KMS-11 (cell line): ENCODE data around the gene DIPK1A.

ENCODE experiments used
- H2AFZ ChIP-seq: fragments of 200-600 bp; sonication (generic); 2 replicates; pipeline ENCODE4 v1.6.1; 2016; ENCODE audit warnings: antibody characterized with exemption, mixed run types, low read depth
- H3K27ac ChIP-seq: fragments of 200-600 bp; sonication (generic); 2 replicates; pipeline ENCODE4 v1.6.1; 2016; ENCODE audit warnings: mild to moderate bottlenecking, mixed run types
- H3K27me3 ChIP-seq: fragments of 200-600 bp; sonication (generic); 2 replicates; pipeline ENCODE4 v1.6.1; 2017; ENCODE audit warnings: mild to moderate bottlenecking, low read depth, mixed run types, moderate library complexity; ENCODE audit not compliant: insufficient read depth
- H3K36me3 ChIP-seq: fragments of 200-600 bp; sonication (generic); 2 replicates; pipeline ENCODE4 v1.6.1; 2017; ENCODE audit warnings: mild to moderate bottlenecking, mixed run types; ENCODE audit not compliant: insufficient read depth
- H3K4me1 ChIP-seq: fragments of 200-600 bp; sonication (generic); 2 replicates; pipeline ENCODE4 v1.6.1; 2016; ENCODE audit warnings: mild to moderate bottlenecking, low read depth, mixed run types; ENCODE audit not compliant: poor library complexity, severe bottlenecking
- H3K4me2 ChIP-seq: fragments of 200-600 bp; sonication (generic); 2 replicates; pipeline ENCODE4 v1.7.0; 2016; ENCODE audit warnings: mild to moderate bottlenecking, mixed run types
- H3K4me3 ChIP-seq: fragments of 200-600 bp; sonication (generic); IDR thresholded peaks from 2 replicates; pipeline ENCODE4 v1.6.1; 2017; ENCODE audit warnings: low read depth, low read length, mixed read lengths; ENCODE audit not compliant: insufficient read depth
- H3K79me2 ChIP-seq: fragments of 200-600 bp; sonication (generic); 2 replicates; pipeline ENCODE4 v1.6.1; 2016; ENCODE audit warnings: low read depth, mixed run types; ENCODE audit not compliant: insufficient read depth
- H3K9ac ChIP-seq: fragments of 200-600 bp; sonication (generic); 2 replicates; pipeline ENCODE4 v1.6.1; 2016; ENCODE audit warnings: mild to moderate bottlenecking, mixed run types
- H4K20me1 ChIP-seq: fragments of 200-600 bp; sonication (generic); 2 replicates; pipeline ENCODE4 v1.6.1; 2016; ENCODE audit warnings: mild to moderate bottlenecking, mixed run types; ENCODE audit not compliant: insufficient read depth
- TF ChIP-seq, protein P1 (sequence below): fragments of 200-600 bp; sonication (generic); conservative IDR thresholded peaks from 2 replicates; pipeline ENCODE4 v1.6.1; 2017; ENCODE audit warnings: low read depth, mild to moderate bottlenecking, antibody characterized with exemption, low read length, moderate library complexity, mixed read lengths

Gene DIPK1A

DNA sequence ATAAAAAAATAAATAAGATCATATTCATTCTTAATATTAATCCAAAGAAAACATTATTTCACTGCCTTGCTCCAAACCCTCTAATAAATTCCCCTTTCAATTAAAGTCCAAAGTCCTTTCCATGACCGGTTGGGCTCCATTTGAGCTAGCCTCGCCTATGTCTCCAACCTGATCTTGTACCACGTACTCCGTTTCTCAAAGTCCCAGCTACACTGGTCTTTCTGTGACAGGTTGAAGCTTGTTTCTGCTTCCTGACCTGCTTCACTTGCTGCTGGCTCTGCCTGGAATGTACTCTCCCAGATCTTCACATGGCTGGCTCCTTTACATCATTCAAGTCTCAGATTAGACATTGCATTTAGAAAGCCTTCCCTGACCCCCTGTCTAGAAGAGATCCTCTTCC lies 113.1 kb downstream of the DIPK1A start:
- Histone ChIP-seq H3K36me3 (no peaks in the 10 kb centered on the region), H2AFZ (no peak overlapping the region), H3K27ac (no peak overlapping the region)

DNA sequence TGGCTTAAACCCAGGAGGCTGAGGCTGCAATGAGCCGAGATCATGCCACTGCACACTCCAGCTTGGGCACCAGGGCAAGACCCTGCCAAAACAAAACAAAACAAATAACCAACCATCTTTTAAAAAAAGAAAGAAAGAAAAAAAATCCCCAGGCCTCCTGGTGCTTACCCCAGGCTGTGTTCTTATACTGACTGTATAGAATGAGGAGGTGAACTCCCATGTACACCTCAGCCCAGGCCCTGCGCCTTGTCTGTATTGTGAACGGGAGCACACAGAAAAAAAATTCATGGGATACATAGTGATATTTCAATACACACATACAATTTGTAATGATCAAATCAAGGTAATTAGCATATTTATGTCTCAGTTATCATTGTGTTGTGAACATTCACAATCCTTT lies 115.4 kb downstream of the DIPK1A start:
- H3K4me3 ChIP-seq, result no peak overlapping the region

More for the DNA sequence above, 113.1 kb downstream of the DIPK1A start:
- H3K4me1 ChIP-seq, result peaks cover 11% of the 10 kb centered on the region
- H4K20me1 ChIP-seq, result no peaks in the 10 kb centered on the region
- no peak overlapping the region for H3K4me3 ChIP-seq
- TF ChIP-seq, protein P1, sequence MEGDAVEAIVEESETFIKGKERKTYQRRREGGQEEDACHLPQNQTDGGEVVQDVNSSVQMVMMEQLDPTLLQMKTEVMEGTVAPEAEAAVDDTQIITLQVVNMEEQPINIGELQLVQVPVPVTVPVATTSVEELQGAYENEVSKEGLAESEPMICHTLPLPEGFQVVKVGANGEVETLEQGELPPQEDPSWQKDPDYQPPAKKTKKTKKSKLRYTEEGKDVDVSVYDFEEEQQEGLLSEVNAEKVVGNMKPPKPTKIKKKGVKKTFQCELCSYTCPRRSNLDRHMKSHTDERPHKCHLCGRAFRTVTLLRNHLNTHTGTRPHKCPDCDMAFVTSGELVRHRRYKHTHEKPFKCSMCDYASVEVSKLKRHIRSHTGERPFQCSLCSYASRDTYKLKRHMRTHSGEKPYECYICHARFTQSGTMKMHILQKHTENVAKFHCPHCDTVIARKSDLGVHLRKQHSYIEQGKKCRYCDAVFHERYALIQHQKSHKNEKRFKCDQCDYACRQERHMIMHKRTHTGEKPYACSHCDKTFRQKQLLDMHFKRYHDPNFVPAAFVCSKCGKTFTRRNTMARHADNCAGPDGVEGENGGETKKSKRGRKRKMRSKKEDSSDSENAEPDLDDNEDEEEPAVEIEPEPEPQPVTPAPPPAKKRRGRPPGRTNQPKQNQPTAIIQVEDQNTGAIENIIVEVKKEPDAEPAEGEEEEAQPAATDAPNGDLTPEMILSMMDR, result no peak
- H3K9ac ChIP-seq, result no peak overlapping the region
- H3K4me2 ChIP-seq, result no peak overlapping the region
- no peaks in the 10 kb centered on the region for H3K27me3 ChIP-seq
- H3K79me2 ChIP-seq, result no peaks in the 10 kb centered on the region

DNA sequence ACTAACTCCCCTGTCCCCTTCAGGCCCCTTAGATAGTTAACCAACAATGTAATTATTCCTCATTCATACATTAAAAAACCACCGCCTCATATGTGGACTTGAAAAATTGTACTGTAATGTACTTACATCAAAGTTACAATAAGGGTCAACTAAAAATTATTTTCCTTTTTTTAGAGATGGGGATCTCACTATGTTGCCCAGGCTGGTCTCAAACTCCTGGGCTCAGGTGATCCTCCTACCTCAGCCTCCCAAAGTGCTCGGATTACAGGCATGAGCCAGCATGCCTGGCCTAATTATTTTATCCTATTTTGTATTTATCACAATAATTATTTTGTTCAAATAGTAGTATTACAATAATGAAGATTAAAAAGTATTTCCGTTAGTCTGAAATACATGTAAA lies 116.8 kb downstream of the DIPK1A start:
- TF ChIP-seq, protein P1, result no peak
- H3K4me2 ChIP-seq, result no peak overlapping the region
- H3K27ac ChIP-seq, result no peak overlapping the region
- H3K36me3 ChIP-seq, result peaks cover 10% of the 10 kb centered on the region; the same call in 1 of the 2 replicates
- H3K27me3 ChIP-seq, result no peaks in the 10 kb centered on the region
- no peak overlapping the region for H2AFZ ChIP-seq
- peaks cover 11% of the 10 kb centered on the region; the same call in 1 of the 2 replicates for H4K20me1 ChIP-seq
- no peaks in the 10 kb centered on the region for H3K4me1 ChIP-seq
- H3K79me2 ChIP-seq, result peaks cover 9% of the 10 kb centered on the region; the same call in 1 of the 2 replicates
- no peak overlapping the region for H3K4me3 ChIP-seq
- H3K9ac ChIP-seq, result no peak overlapping the region

More for the DNA sequence above, 115.4 kb downstream of the DIPK1A start:
- no peak overlapping the region for H3K27ac ChIP-seq
- H4K20me1 ChIP-seq, result peaks cover 4% of the 10 kb centered on the region; the same call in 1 of the 2 replicates
- H3K4me2 ChIP-seq, result no peak overlapping the region
- no peak overlapping the region for H2AFZ ChIP-seq
- H3K9ac ChIP-seq, result no peak overlapping the region
- H3K4me1 ChIP-seq, result peaks cover 1% of the 10 kb centered on the region
- peaks cover 6% of the 10 kb centered on the region; the same call in 1 of the 2 replicates for H3K36me3 ChIP-seq
- 0 out of 2 replicates have a peak, but pooled peaks cover 5% of the 10 kb centered on the region for H3K79me2 ChIP-seq
- H3K27me3 ChIP-seq, result no peaks in the 10 kb centered on the region
- TF ChIP-seq, protein P1, result no peak

DNA sequence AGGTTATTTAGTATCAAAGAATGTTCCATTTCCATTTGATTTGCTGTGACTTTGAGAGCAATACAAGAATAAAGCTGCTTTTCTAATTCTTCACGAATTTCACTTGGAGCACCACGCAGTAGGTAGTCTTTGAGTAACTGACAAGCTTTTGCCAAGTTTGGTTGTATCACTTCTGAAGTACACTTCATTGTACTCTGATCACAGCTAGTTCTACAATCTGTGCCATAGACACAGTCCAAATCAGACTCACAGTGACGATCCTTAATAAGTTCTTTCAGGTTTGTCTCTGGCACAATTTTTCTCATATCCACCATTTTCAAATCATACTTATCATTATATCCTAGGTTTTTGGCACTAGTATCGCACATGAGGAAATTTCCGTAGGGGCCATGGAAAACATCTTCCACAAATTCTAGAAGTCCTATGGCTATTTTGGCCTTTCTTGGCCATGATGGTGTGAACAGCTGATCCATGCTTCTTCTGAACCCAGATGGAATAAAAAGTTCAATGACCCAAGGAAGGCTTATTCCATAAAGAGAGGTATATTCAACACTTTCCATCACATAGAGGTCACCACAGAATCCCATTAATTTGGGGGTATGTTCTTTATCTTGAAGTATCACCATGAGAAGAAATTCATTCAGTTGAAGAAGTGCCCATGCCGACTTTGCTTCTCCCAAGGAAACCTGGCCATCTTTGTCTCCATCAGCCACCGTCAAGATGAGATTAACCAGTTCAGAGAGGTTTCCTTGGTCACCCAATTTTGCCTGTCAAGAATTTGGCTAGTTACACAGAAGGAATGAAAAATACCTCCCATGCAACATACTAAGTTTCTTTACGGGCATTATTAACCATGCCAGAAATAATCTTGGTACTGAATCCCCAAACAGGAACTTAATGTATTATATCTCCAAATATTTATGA lies 117.6 kb downstream of the DIPK1A start:
- Histone ChIP-seq H3K4me2 (no peak overlapping the region), H3K27ac (no peak overlapping the region), H3K27me3 (no peaks in the 10 kb centered on the region), H3K9ac (no peak overlapping the region), H3K36me3 (peaks cover 12% of the 10 kb centered on the region; the same call in 1 of the 2 replicates), H2AFZ (no peak overlapping the region), H3K4me3 (no peak overlapping the region), H4K20me1 (peaks cover 19% of the 10 kb centered on the region), H3K79me2 (peaks cover 16% of the 10 kb centered on the region; the same call in 1 of the 2 replicates), H3K4me1 (no peaks in the 10 kb centered on the region)
- TF ChIP-seq, protein P1, result no peak
